NCI-H1417 (cell line): ENCODE data around the gene FUT1.
"Not testable (repeated sequence)": the region's sequence is repeated elsewhere in the genome, so short reads cannot be mapped to it uniquely, and the experiment has no call there.

Experiments
- DNase-seq, 3 experiments: peaks; one replicate each; lab custom pipeline; 2025; lab: John Stamatoyannopoulos, UW

The FUT1 gene

GRCh38 chr19:48718106-48718505 lies 34.3 kb downstream of the FUT1 start:
- DNase-seq = not testable (repeated sequence)

- peak in 2 of 3 experiments; percentile 35 to 65 for DNase-seq
Measured at GRCh38 chr19:48716562-48717291, 35.7 kb downstream of the FUT1 start.

GRCh38 chr19:48715681-48716171 lies 36.7 kb downstream of the FUT1 start:
- DNase-seq = no peak

- DNase-seq = no peak
Measured at GRCh38 chr19:48714759-48715675, 37.4 kb downstream of the FUT1 start.

- DNase-seq = peak; percentile 99 to 100 (median 100)
Measured at GRCh38 chr19:48713864-48714755, 38.3 kb downstream of the FUT1 start.

GRCh38 chr19:48713041-48713863 lies 39.2 kb downstream of the FUT1 start:
- peak in 2 of 3 experiments; percentile 32 to 38 for DNase-seq

- no peak for DNase-seq
Measured at GRCh38 chr19:48711106-48711662, 41.3 kb downstream of the FUT1 start.

GRCh38 chr19:48708471-48708870 lies 44.0 kb downstream of the FUT1 start:
- no peak for DNase-seq

GRCh38 chr19:48705431-48705830 lies 47.0 kb downstream of the FUT1 start:
- no peak for DNase-seq

- DNase-seq = no peak
Measured at GRCh38 chr19:48703316-48703715, 49.1 kb downstream of the FUT1 start.

GRCh38 chr19:48702701-48703100 lies 49.7 kb downstream of the FUT1 start:
- DNase-seq = no peak

GRCh38 chr19:48698046-48698445 lies 54.4 kb downstream of the FUT1 start:
- no peak for DNase-seq
